Vagina (tissue), 2 donors: ENCODE results near the gene RUFY3.

ENCODE experiments used
- POLR2A ChIP-seq, 2 donors: fragments of 450-650 bp; IDR thresholded peaks; one replicate each; pipeline ENCODE4 v1.6.1; 2017; ENCODE audit warnings: antibody characterized with exemption in 2 of 2, mild to moderate bottlenecking in 2 of 2, moderate library complexity in 2 of 2
- POLR2AphosphoS5 ChIP-seq, 2 donors: sonication (generic); formaldehyde crosslinking; IDR thresholded peaks; one replicate each; pipeline ENCODE4 v1.9.0; 2017; ENCODE audit warnings: antibody characterized with exemption in 2 of 2, mild to moderate bottlenecking in 2 of 2, low read depth in 1 of 2; ENCODE audit not compliant: insufficient read depth in 1 of 2
- TF ChIP-seq, protein P1 (sequence below), 3 experiments: fragments of 450-650 bp in 2 of 3; fragments of 200-600 bp in 1 of 3; sonication (generic) in 1 of 3; IDR thresholded peaks; one replicate each; pipeline ENCODE4 v1.5.1; 2017 to 2019; ENCODE audit warnings: antibody characterized with exemption in 3 of 3, mild to moderate bottlenecking in 2 of 3, moderate library complexity in 2 of 3

DNA sequence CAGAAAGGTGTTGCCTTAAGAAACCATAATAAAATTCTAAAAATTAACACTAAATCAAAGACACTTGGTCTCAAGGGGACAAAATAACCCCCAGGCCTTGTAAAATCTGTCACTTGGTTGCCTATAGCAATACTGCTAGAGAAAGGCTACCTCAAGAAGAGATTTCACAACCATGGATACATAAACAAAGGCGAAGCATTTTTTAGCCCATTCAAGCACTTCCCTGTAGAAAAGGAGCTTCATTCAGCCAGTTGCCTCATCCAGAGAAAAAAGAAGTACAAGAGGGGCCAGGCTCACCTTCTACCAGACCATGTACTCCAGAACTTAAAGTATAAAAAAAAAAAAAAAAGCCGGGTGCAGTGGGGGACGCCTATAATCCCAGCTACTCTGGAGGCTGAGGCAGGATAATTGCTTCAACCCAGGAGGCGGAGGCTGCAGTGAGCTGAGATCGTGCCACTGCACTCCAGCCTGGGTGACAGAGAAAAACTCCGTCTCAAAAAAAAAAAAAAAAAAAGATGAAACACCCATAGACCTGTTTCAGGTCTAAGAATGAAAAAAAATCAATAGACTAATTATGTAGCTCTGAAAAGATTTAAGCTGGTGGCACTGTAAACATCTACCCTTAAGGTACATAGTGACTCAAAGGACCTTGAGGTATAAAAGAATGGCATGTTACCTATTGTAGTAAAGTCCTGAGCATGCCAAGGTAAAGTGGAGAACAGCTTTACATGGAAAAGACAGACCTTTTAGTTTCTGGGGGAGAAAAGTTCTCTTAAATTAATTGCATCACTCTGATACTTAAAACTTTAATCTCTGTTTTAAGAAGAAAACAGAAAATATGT is 18.0 kb downstream of the RUFY3 start:
- TF ChIP-seq POLR2AphosphoS5 (IDR thresholded peaks at IDR 0.05; ENCODE audit: insufficient read depth in 1 of 2, low read depth in 1 of 2) (no peak), POLR2A (IDR thresholded peaks at IDR 0.05) (no peak)
- TF ChIP-seq, protein P1, sequence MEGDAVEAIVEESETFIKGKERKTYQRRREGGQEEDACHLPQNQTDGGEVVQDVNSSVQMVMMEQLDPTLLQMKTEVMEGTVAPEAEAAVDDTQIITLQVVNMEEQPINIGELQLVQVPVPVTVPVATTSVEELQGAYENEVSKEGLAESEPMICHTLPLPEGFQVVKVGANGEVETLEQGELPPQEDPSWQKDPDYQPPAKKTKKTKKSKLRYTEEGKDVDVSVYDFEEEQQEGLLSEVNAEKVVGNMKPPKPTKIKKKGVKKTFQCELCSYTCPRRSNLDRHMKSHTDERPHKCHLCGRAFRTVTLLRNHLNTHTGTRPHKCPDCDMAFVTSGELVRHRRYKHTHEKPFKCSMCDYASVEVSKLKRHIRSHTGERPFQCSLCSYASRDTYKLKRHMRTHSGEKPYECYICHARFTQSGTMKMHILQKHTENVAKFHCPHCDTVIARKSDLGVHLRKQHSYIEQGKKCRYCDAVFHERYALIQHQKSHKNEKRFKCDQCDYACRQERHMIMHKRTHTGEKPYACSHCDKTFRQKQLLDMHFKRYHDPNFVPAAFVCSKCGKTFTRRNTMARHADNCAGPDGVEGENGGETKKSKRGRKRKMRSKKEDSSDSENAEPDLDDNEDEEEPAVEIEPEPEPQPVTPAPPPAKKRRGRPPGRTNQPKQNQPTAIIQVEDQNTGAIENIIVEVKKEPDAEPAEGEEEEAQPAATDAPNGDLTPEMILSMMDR (IDR thresholded peaks at IDR 0.05): no peak
